ENCODE results near the gene ANKRD1.

Gene ANKRD1

GRCh38 chr10:90965720-90966119, 44.8 kb upstream of the ANKRD1 start:
- TF ChIP-seq CTCF (IDR thresholded peaks at IDR 0.05) = no peak
- TF ChIP-seq ZFX (IDR thresholded peaks at IDR 0.05; ENCODE audit: borderline replicate concordance) = no peak

GRCh38 chr10:90964781-90965465, 44.0 kb upstream of the ANKRD1 start:
- TF ChIP-seq ZFX (IDR thresholded peaks at IDR 0.05; ENCODE audit: borderline replicate concordance) (no peak), CTCF (IDR thresholded peaks at IDR 0.05) (no peak)
- no peak overlapping the region for H3K27ac ChIP-seq

More at GRCh38 chr10:90965720-90966119, 44.8 kb upstream of the ANKRD1 start:
- no peak overlapping the region for H3K27ac ChIP-seq

- TF ChIP-seq ZFX (IDR thresholded peaks at IDR 0.05; ENCODE audit: borderline replicate concordance) (no peak), CTCF (IDR thresholded peaks at IDR 0.05) (no peak)
- H3K27ac ChIP-seq = no peak overlapping the region
These were observed 42.4 kb upstream of the ANKRD1 start for GRCh38 chr10:90963331-90963730.

- TF ChIP-seq CTCF (IDR thresholded peaks at IDR 0.05) (no peak), ZFX (IDR thresholded peaks at IDR 0.05; ENCODE audit: borderline replicate concordance) (no peak)
- H3K27ac ChIP-seq = peak overlapping the region; percentile 34; the same call in 1 of the 2 replicates
These were observed 39.5 kb upstream of the ANKRD1 start for GRCh38 chr10:90960355-90960814.

GRCh38 chr10:90959826-90960225, 38.9 kb upstream of the ANKRD1 start:
- no peak for TF ChIP-seq CTCF (IDR thresholded peaks at IDR 0.05)
- TF ChIP-seq ZFX (IDR thresholded peaks at IDR 0.05; ENCODE audit: borderline replicate concordance) = no peak
- H3K27ac ChIP-seq = peak overlapping the region; percentile 34; the same call in 1 of the 2 replicates

- TF ChIP-seq ZFX (IDR thresholded peaks at IDR 0.05; ENCODE audit: borderline replicate concordance) (no peak), CTCF (IDR thresholded peaks at IDR 0.05) (no peak)
- H3K27ac ChIP-seq = no peak overlapping the region
These were observed 37.9 kb upstream of the ANKRD1 start for GRCh38 chr10:90958781-90959180.

Measured in 22Rv1 (cell line).